ENCODE results near the gene GRAMD2B. TPM values are rescaled to one million over a fixed set of nuclear protein-coding genes. Genes with fewer than 3 reads are reported as not detected.

Gene GRAMD2B
- polyA plus RNA-seq, 1 experiment, result 11.9 TPM

- ChIA-PET POLR2A (no interaction called here), CTCF (interaction anchor here (0.6 to 14.5 kb wide), 28 partner anchors 7 to 856 kb away, joined by 3 to 270 read pairs (median 4); no protein-coding TSS in a partner anchor)
- TF ChIP-seq CTCF (IDR thresholded peaks at IDR 0.05; ENCODE audit: low read depth, low read length), result no peak
- DNase-seq (ENCODE audit: low read depth, low spot score), result no peak
- no peak overlapping the region for H3K27ac ChIP-seq (ENCODE audit: low read depth, low read length)
- H3K4me3 ChIP-seq (ENCODE audit: low read depth, low read length), result no peak overlapping the region
- H3K9me3 ChIP-seq (ENCODE audit: control insufficient read depth, insufficient read depth, low read length), result no peaks in the 10 kb centered on the region; the same call in 1 of the 2 replicates
- H3K27me3 ChIP-seq (ENCODE audit: control insufficient read depth, insufficient read depth, low read length), result no peaks in the 10 kb centered on the region
These were observed 115.4 kb downstream of the GRAMD2B start for GRCh38 chr5:126538579-126538978.

- CTCF ChIA-PET, result interaction anchor here (0.5 to 14.5 kb wide), 6 partner anchors 9 to 559 kb away, joined by 3 to 270 read pairs (median 19); no protein-coding TSS in a partner anchor
- POLR2A ChIA-PET, result no interaction called here
- no peaks in the 10 kb centered on the region for H3K27me3 ChIP-seq (ENCODE audit: control insufficient read depth, insufficient read depth, low read length)
- H3K4me3 ChIP-seq (ENCODE audit: low read depth, low read length), result no peak overlapping the region
- no peak for DNase-seq (ENCODE audit: low read depth, low spot score)
- H3K27ac ChIP-seq (ENCODE audit: low read depth, low read length), result no peak overlapping the region
- H3K9me3 ChIP-seq (ENCODE audit: control insufficient read depth, insufficient read depth, low read length), result no peaks in the 10 kb centered on the region; the same call in 1 of the 2 replicates
- no peak for TF ChIP-seq CTCF (IDR thresholded peaks at IDR 0.05; ENCODE audit: low read depth, low read length)
These were observed 117.4 kb downstream of the GRAMD2B start for GRCh38 chr5:126540631-126541030.

DNA sequence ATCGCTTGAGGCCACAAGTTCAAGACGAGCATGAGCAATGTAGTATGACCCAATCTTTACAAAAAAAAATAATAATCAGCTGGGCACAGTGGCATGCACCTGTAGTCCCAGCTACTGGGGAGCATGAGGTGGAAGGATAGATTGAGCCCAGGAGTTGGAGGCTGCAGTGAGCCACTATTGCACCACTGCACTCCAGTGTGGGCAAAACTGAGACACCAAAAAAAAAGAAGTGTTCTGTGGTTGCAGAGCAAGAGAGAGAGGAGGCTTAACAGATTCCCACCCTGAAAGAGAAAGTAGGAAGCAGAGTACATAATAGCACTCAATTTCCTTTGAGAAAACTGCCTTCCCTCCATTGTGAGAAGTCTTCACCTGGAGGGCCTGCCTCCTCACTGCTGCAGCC is 119.2 kb downstream of the GRAMD2B start:
- CTCF ChIA-PET, result interaction anchor here (1.0 to 14.5 kb wide), 5 partner anchors 50 to 259 kb away, joined by 4 to 270 read pairs (median 7); no protein-coding TSS in a partner anchor
- POLR2A ChIA-PET, result no interaction called here
- H3K4me3 ChIP-seq (ENCODE audit: low read depth, low read length), result no peak overlapping the region
- H3K9me3 ChIP-seq (ENCODE audit: control insufficient read depth, insufficient read depth, low read length), result no peaks in the 10 kb centered on the region; the same call in 1 of the 2 replicates
- no peak overlapping the region for H3K27ac ChIP-seq (ENCODE audit: low read depth, low read length)
- no peak for DNase-seq (ENCODE audit: low read depth, low spot score)
- no peak for TF ChIP-seq CTCF (IDR thresholded peaks at IDR 0.05; ENCODE audit: low read depth, low read length)
- no peaks in the 10 kb centered on the region for H3K27me3 ChIP-seq (ENCODE audit: control insufficient read depth, insufficient read depth, low read length)

GRCh38 chr5:126543009-126543408 is 119.8 kb downstream of the GRAMD2B start:
- H3K27me3 ChIP-seq (ENCODE audit: control insufficient read depth, insufficient read depth, low read length), result no peaks in the 10 kb centered on the region
- DNase-seq (ENCODE audit: low read depth, low spot score), result no peak
- H3K4me3 ChIP-seq (ENCODE audit: low read depth, low read length), result no peak overlapping the region
- POLR2A ChIA-PET, result no interaction called here
- no peak overlapping the region for H3K27ac ChIP-seq (ENCODE audit: low read depth, low read length)
- CTCF ChIA-PET, result interaction anchor here (0.7 to 14.5 kb wide), 9 partner anchors 9 to 259 kb away, joined by 3 to 270 read pairs (median 4); no protein-coding TSS in a partner anchor
- TF ChIP-seq CTCF (IDR thresholded peaks at IDR 0.05; ENCODE audit: low read depth, low read length), result no peak
- H3K9me3 ChIP-seq (ENCODE audit: control insufficient read depth, insufficient read depth, low read length), result no peaks in the 10 kb centered on the region

GRCh38 chr5:126543660-126544059 is 120.5 kb downstream of the GRAMD2B start:
- Histone ChIP-seq H3K9me3 (ENCODE audit: control insufficient read depth, insufficient read depth, low read length) (no peaks in the 10 kb centered on the region), H3K27me3 (ENCODE audit: control insufficient read depth, insufficient read depth, low read length) (no peaks in the 10 kb centered on the region), H3K4me3 (ENCODE audit: low read depth, low read length) (no peak overlapping the region), H3K27ac (ENCODE audit: low read depth, low read length) (no peak overlapping the region)
- no peak for DNase-seq (ENCODE audit: low read depth, low spot score)
- no peak for TF ChIP-seq CTCF (IDR thresholded peaks at IDR 0.05; ENCODE audit: low read depth, low read length)
- ChIA-PET CTCF (interaction anchor here (0.6 to 14.5 kb wide), 10 partner anchors 10 to 258 kb away, joined by 3 to 270 read pairs (median 4); no protein-coding TSS in a partner anchor), POLR2A (interaction anchor here (0.7 kb wide), 1 partner anchor 188 kb away, joined by 4 read pairs; no protein-coding TSS in a partner anchor)

Other genes starting within 250 kb of the GRAMD2B start
- 82.2 and 97.2 TPM in 2 replicates for gene ALDH7A1, start 171.8 kb downstream of the GRAMD2B start, polyA plus RNA-seq (2011; rRNA removed)
- gene PHAX, start 177.5 kb downstream of the GRAMD2B start, polyA plus RNA-seq (2011; rRNA removed), result 38.9 and 61.0 TPM in 2 replicates